GM21515 (cell line): ENCODE data around the gene ZFP36L1.

Experiments
- ATAC-seq: cut with Tn5 transposase; IDR thresholded peaks from one replicate; pipeline ENCODE4 v1.9.1; 2021; ENCODE audit not compliant: unreplicated experiment

The ZFP36L1 gene

DNA sequence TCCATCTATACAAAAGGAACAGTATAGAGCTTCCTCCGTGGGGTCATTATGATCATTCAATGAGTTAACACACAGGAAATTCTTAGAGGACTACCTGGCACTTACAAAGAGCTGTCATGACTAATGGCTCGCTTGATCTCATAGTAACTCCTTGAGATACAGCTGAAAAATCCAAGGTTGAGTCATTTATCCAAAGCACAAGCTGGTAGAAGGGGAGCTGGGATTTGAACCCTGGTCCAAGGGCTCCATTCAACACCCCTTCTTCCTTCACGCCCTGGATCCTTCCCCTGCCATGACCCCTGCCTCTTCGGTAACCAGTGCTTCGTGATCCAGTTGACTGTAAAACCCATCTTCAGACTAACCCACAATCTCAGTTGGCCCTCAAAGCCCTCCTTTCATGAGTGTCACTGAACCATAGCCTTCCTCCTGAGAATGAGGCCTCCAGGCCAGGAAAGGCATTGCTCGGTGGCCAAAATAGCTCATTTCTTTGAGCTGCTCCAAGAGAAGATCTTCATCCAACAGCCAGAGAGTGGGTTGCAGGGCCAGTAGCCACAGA, 7.8 kb downstream of the ZFP36L1 start:
- ATAC-seq = no peak

DNA sequence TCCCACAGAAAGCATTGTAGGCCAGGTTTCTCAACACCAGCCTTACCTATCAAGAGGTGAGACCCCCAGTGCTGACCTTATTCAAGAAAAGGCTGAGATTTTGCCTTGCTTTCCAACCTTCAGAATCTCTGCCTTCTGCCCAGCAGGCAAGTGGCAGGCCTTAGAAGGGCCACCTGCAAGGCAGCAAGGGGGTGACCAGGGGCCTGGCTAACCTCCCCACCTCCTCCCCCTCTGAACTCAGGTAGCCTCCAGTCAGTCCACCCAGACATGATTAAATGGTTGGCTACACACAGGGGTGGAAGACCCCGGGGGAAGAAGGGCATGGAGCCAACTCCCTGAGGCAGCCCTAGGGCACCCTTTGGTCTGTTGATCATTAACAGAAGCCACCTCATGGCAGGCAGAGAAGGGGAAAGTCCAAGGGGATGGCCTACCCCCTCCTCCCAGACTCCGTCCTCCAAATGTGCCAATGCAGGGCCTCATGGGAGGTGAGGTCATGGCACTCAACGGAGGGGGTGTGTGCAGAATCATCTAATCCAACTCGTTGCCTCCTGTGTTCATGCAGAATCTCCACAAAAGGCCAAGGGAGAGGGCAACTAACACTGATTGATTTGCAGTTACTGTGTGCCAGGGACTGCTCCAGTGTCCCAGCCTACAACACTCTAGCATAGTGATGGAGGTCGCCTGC, 8.5 kb downstream of the ZFP36L1 start:
- ATAC-seq = no peak

DNA sequence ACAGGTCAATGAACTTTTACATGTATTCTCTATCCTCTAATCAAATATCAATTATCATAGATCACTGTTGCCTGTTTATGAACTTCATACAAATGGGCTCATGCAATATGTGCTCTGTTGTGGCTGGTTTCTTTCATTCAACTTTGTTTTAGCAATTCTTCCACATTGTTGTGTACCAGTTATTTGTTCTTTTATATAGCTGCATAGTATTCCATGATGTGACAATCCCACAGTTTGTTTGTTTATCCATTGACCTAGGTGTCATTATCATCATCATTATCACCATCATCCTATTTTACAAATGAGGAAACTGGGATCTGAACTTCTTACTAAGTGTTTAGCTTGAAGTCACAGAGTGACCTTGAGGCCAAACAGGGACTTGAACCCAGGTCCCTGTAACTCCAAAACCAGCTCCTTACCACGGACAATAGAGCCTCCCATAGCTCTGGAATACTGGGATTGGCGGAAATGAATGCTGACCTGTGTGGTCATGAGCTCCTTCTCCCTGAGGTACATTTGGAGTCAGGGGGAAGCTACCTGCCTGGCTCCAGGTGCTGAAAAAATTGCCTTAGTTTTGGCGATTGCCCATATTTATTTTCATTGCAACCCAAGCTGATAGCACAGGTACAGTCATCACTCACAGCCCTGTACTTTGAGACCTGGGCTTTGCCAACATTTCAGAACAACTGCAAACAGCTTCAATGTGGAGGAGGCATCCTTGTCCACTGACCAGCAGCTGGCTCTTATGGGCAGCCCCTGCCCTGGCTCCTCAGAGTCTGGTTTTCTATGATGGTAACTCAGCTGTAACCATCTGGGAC, 9.2 kb downstream of the ZFP36L1 start:
- no peak for ATAC-seq

DNA sequence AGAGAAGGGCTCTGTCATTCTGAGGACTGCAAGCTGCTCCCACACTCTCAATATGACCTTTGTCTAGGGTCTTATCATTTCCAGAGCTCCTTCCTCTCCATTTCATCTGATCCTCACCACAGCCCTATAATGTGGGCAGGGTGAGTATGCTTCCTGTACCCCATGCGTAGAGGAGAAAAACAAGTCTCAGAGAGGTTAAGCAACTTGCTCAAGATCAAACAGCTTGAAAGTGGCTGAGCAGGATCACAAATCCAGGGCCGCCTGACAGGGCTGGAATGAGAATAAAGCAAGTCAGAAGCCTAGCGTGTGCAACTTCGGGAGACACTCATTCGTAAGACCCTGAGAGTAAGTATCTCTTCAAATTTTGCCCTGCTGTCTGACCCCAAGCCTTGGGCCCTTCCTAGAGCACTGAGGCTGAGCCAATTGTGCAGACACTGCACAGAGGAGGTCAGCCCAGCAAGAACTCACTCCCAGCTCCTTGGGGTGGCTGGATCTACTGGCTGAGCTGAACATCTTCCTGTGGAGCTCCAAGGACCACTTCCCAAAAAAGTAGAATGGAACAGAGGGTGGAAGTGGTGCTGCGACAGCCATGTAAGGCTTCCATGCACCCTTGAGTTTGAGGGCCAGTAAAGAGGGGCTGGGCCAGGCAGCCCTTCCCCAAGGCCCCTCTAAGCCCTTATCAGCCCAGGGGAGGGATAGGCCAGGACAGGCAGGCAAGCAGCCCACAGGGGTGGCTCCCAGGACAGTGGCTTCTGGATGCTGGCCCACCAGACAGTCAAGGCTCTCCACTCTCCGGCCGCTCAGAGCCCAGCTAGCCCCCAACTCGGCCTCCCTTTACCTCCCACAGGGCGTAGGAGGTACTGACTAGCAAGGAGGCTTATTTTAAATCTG, 10.5 kb downstream of the ZFP36L1 start:
- no peak for ATAC-seq

DNA sequence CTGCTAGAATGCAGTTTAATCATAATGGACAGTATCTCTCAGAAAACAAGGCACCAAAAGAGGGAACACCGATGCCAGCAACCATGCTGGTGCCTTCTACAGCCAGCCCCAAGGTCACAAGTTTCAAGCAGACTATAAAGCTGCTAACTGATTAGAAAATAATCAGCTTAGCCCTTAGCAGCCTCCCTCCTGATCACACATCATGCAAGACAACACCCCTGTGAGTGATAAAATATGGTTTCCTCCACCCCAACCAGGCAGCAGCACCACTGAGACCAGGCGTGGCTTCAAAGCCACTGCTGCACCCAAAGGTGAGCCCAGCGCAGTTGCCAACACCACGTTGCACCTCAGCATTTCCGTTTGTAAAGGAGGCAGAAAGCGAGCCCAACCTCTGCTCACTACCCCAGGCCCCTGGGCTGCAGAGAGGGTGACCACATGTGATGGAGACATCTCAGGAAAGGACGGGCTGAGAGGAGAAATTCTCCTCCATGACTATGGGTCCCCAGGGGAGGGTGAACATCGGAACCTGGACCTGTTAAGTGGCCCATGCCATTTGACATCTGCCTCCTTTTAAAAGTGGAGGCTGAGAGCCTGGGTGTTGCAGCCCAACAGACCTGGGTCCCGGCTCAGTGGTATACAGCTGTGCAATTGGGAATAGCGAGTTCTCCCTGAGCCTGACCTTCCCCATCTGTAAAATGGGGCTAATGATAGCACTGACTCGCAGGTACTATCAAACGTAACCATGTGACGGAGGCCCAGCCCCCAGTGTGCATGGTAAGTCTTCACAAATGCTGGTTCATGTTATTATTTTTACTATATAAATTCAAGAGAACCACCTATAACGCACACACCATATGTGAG, 11.5 kb downstream of the ZFP36L1 start:
- ATAC-seq = no peak

DNA sequence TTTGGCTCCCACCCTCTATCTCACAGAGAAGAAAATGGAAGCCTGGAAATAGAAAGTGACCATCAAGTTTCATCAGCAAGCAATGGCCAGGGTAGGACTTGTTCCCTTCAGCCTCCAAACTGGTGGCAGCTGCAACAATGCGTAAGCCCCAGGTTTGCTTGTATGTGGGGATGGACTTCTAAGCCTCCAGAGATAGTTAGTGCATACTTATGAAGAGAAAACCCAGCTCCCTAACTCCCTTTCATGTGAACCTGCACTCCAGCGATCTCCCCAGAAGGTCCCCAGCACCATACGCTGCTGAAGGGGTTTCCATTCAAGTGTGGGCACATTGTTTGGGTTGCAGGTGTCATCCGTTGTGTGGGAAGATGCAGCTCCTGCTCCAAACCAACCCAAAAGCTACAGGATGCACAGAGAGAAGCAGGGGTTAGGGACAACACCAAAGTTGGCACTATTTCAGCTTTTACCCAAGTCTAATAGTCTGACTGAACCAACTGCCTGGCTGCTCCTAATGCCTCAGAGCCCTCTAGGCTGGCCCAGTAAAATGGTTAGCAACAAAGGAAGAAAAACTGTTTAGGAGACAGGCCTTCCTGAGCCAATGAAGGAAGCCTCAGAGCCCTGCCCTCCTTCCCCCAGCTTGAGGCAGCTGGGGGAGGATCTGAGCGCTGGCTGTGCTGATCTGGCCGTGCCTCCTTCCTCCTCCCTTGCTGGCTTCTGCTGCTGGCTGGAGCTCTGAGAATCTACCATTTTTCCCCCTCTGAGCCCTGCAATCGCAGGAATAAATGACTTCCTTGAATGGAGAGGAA, 12.3 kb downstream of the ZFP36L1 start:
- no peak for ATAC-seq

DNA sequence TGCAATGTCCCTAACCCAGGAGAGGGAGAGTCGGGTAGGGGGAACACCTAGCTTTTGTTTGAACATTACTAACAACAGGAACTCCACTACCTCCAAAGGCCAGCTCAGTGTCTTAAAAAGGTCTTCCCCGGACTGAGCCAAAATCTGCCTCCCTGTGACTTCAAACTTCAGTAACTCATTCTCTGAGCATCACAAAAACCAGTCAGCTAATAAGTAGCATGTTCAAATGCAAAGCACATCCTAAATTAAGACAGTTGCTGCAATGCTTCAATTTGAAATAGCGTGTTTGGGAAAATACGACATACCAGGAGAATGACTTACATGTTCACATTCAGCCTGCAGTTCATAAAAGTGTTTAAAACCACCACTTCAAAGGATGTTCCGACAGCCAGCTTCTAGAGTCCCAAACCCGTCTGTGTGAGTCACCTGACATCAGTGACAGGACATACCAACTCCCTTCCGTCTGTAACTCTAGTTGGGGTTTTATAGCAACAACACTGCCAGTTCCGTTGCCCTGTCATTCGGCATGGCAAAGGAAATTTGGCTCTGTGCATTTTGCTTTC, 13.0 kb downstream of the ZFP36L1 start:
- no peak for ATAC-seq

DNA sequence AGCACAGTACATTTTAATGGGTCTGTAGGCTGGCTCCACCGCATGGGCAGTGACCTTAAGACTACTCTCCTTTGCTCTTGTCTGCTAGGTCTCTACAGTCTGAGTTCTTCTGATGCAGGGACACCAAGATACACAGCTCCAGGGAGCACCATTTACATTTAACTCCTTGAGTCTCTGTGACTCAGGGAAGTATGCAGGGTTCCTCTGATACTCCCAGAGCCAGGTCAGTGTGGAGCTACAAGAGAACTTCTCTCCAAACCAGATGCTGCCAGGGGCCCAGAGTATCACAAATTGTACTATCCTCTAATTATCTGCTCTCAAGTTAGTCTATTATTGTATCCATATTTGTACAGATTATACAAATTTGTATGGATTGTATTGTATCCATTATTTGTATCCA, 15.2 kb downstream of the ZFP36L1 start:
- no peak for ATAC-seq

DNA sequence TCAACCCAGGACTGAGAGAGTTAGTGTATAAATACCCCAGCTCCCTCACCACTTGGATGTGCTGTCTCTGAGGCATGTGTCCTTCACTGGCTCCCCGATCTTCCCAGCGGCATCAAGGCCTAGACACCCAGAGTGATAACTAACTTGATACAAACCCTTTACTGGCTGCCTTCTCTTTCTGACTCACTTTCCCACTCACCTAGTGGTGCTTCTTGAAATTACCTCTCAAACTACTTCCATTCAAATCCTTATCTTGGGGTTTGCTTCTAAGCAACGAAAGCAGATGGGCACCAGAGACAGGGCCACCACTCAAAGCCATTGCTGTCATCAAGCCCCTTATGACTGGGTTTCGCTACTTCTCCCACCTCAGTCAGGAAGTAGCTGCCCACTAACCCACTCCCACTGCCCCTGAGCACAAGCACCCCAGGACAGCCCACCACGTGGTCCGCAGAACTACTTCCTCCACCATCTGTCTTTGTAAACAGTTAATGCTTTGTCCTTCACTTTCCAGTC, 17.2 kb downstream of the ZFP36L1 start:
- ATAC-seq = no peak

DNA sequence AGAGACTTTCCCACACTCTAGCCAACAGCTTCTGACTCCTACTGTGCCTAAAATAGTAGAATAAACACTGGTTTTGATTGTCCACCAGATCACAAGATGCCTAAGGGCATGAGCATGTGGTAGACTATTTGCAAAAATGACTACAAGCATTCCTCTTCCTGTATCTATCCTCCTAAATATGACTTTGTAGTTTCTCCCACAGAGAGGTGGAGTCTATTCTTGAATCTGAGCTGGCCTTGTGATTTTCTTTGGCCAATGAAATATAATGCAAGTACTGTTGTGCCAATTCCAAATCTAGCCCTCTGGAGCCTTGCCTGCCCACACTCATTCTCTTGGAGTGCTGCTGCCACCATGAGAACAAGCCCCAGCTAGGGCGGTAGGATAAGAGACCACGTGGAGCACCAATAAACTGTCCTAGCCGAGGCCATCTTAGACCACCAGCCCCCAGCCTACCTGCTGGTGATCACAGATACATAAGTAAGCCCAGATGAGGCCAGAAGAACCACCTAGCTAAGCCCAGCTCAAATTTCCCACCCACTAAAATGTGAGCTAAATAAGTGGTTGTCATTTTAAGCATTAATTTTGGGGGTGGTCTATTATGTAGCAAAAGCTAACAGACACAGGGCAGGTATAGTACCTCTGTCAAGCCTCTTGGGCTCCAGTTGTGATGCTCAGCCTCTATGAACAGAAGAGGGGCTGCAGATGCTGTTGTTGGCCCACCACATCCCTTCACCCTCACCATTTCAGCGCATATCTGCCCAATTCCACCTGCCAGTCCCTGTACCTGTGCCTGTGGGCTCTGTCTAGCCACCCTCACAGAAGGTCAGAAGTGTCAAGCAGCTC, 17.9 kb downstream of the ZFP36L1 start:
- ATAC-seq = no peak

DNA sequence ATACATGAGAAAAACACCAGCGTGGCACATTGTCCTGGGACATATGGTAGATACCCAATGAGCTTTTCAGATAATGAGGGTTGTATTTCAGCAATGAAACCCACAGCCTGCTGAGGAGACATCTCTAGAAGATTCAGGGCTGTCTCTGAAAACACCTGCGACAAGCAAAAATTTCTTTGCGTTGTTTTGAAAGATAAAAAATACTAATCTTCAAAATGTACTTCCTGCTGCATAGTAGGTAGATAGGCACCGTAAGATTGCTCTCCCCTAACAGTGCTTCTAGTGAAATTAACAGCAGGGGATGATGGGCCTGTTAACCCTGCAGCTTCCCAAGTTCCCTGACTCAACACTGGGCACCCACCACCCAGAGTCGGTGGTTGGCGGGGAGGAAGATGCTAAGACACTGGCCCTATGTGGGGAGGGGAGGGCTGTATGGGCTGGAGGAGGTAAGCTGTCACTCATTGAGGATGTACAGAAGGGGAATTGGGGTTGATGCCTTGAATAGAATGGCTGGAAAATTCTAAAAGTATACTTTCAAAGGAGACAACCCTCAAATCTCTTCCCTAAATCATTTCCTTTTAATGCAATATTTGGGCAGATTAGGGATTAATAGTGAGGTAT, 20.0 kb downstream of the ZFP36L1 start:
- no peak for ATAC-seq

DNA sequence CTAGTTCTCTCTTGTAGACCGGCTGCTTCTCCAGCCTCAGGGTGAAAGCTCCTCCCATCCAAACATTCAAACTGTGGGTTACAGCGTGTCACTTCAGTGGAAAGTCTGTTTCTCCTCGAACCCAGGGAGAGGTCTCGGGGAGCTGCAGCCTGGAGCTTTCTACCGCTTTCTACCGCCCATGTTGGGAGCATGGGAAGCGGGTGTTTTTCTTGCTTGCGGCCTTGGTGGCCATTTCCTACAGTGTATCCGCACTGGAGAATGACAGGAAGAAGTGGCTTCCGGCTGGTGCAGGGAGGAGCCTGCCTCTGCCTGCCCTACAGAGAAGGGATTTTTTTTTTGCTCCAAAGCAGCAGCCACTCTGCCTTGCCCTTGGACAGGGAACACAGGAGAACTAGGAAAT, 21.2 kb downstream of the ZFP36L1 start:
- ATAC-seq = no peak

DNA sequence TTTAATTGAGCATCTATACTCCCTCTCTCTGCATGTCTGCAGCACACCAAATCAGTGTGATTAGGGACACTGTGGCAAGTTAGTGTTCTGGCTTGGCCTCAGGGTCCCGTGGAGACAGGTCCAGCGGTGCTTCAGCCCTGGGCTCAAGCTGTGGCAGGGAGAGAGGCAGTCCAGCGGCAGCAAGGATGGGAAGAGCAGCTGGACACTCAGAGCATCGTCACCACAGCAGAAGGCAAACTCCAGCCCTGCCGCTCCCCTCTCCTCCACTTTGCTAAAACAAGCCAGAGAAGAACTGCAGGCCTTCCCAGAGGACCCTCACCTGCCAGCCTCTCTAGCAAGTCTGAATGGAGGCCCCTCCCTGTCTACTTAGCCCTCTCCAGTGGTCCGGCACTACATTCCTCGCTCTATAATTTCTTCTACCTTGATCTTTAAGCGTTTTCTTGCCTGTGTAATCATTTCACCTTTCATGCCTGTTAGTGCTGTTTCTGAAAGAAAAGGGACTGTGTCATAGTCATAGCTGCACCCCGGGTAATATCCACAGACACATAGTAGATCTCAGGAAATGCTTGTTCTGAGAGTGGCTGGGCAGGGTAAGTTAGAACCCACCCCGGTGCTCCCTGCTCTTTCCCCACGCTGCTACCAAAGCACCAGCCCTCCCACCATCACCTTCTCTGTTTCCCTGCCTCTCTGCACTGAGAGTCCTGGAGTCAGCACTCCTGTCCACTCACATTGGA, 22.1 kb downstream of the ZFP36L1 start:
- ATAC-seq = no peak

DNA sequence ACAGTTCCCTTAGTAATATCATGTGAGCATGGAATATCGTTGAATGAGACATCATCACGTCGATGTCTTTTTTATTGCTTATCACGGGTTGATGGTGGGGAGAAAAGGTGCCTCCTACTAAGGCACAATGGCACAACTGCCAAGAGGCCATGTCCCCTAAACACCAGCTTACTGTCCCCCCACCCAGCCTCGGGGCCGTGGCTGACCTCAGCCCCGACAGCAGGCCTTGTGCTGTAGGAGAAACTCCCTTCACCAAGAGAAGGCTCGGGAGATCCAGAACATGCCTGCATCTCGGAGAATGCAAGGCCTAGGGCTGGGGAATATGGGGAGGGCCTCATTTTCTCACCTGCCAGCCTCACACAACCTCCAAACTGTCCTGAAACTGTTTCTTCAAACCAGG, 22.8 kb downstream of the ZFP36L1 start:
- no peak for ATAC-seq

DNA sequence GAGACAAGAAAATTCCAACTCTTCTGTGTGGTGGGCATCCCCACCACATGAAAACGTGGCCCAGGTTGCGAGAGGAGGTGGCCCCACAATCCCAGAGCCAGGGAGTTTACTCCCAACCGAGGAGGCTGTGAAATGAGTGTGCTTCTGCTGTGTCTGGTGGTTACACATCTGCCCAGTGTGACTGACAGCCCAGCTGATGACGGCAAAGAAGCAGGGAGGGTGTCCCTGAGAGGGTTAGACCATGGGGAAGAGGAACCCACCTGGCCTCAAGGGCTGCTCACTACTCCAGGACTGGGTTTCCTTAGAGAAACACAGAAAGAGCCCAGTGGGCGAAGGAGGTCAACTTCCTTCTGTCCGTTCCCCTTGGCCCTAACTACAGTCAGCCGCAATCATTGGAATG, 24.6 kb downstream of the ZFP36L1 start:
- ATAC-seq = no peak

DNA sequence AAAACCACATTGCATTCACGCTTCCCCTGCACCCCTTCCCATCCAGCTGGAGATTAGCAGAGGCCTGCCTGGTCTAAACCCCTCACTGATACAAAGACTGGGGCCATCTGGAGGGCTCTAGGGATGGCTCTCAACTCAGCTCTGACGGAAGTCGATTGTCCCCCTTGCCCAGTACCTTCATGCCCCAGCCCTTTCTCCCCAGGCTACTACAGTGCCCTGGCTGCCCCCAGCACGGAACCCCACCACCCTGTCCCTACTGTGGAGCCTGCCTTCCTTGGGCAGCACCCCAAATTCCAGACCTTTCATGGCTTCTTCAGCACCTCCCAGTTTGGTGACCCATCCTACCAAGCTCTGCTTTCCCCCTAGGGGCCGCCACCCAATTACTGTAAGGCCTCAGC, 25.6 kb downstream of the ZFP36L1 start:
- ATAC-seq = no peak
